Prostate gland (tissue), 2 donors: Measurements from ENCODE around the gene AGGF1.

Experiments used
- POLR2A ChIP-seq: fragments of 450-650 bp; IDR thresholded peaks from one replicate; pipeline ENCODE4 v1.6.1; 2016; ENCODE audit warnings: antibody characterized with exemption, mild to moderate bottlenecking
- POLR2AphosphoS5 ChIP-seq: sonication (generic); formaldehyde crosslinking; IDR thresholded peaks from one replicate; pipeline ENCODE4 v1.6.1; 2017; ENCODE audit warnings: antibody characterized with exemption
- TF ChIP-seq, protein P1 (sequence below), 4 experiments: fragments of 200-600 bp in 2 of 4; fragments of 450-650 bp in 2 of 4; sonication (generic) in 2 of 4; IDR thresholded peaks; 1 replicate in 3 of 4; 2 replicates in 1 of 4; pipeline ENCODE4 v1.5.1; 2016 to 2019; ENCODE audit warnings: antibody characterized with exemption in 4 of 4, mild to moderate bottlenecking in 2 of 4, moderate library complexity in 2 of 4

DNA sequence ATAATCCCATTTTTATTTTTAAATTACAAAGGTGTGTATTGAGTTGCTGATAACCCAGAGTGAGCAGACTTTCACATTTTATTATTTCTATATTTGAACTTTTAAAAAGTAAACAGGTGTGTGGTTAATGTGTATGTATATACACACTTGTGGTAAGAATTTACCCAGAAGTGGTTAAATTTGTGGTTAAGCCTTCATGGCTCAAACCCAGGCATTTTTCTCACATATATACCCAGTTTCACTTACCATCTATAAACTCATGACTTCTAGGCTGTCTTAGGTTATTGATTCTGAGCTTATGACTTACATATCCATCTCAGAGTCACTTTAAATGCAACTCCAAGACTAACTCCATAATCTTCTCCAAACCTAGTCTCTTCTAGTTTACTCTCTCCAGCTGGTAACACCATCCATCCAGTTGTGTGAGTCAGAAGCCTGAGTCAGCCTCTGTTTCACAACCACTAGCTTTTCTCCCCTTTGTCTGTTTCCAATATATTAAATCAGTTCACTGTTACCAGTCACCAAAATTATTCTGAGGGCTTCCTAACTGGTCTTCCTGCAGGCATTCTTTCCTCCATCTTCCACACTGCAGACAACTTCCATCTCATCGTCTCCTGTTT is 36.7 kb downstream of the AGGF1 start:
- TF ChIP-seq POLR2A: no peak
- TF ChIP-seq, protein P1, sequence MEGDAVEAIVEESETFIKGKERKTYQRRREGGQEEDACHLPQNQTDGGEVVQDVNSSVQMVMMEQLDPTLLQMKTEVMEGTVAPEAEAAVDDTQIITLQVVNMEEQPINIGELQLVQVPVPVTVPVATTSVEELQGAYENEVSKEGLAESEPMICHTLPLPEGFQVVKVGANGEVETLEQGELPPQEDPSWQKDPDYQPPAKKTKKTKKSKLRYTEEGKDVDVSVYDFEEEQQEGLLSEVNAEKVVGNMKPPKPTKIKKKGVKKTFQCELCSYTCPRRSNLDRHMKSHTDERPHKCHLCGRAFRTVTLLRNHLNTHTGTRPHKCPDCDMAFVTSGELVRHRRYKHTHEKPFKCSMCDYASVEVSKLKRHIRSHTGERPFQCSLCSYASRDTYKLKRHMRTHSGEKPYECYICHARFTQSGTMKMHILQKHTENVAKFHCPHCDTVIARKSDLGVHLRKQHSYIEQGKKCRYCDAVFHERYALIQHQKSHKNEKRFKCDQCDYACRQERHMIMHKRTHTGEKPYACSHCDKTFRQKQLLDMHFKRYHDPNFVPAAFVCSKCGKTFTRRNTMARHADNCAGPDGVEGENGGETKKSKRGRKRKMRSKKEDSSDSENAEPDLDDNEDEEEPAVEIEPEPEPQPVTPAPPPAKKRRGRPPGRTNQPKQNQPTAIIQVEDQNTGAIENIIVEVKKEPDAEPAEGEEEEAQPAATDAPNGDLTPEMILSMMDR (IDR thresholded peaks at IDR 0.05): no peak
- TF ChIP-seq POLR2AphosphoS5: no peak
